HCT116 (cell line): Measurements from ENCODE around the gene P4HA2. TPM values are rescaled to one million over a fixed set of nuclear protein-coding genes. Genes with fewer than 3 reads are reported as not detected.

Experiments
- ATAC-seq: fragments of 200-7000 bp; cut with Tn5 transposase; 2 replicates; pipeline ENCODE4 v1.9.1; 2020; ENCODE audit warnings: mild to moderate bottlenecking, moderate library complexity
- BruUV-seq: library from RNA; stranded (reverse); fragments of 400-500 nt; replicated peaks from 2 replicates; lab custom pipeline; 2021; lab: Mats Ljungman, UMichigan
- CTCF ChIA-PET: fragments of 300-600 bp; sonication (Branson Sonifier 250); formaldehyde crosslinking; loops from one replicate; lab custom pipeline; 2021; ENCODE audit warnings: antibody characterized with exemption; lab: Charles Lee
- POLR2A ChIA-PET: fragments of 300-600, 350-600 bp; sonication (Branson Sonifier 250); formaldehyde crosslinking; loops from one replicate; lab custom pipeline; 2021; ENCODE audit warnings: antibody characterized with exemption; lab: Charles Lee
- RAD21 ChIA-PET, 2 experiments: fragments of 300-600 bp; sonication (Branson Sonifier 250); formaldehyde crosslinking; loops; one replicate each; lab custom pipeline; 2023; ENCODE audit warnings: low total read pairs in 2 of 2; ENCODE audit not compliant: uncharacterized antibody in 2 of 2, unreplicated experiment in 2 of 2, low non-redundant PET in 1 of 2; lab: Charles Lee
- DNase-seq: peaks from one replicate; pipeline ENCODE4 v3.0.0-alpha.2; 2010; ENCODE audit warnings: low read depth, low spot score
- H2AFZ ChIP-seq: fragments of 200-600 bp; shearing (Covaris generic), sonication (generic); 2 replicates; pipeline ENCODE4 v1.6.1; 2017; ENCODE audit warnings: low read depth, mixed run types, mixed read lengths, antibody characterized with exemption, low read length; ENCODE audit not compliant: poor library complexity, severe bottlenecking
- H3K27ac ChIP-seq: 2 replicates; pipeline ENCODE4 v1.5.1; 2012; ENCODE audit warnings: low read depth, low read length
- H3K27me3 ChIP-seq: fragments of 200-600 bp; sonication (generic); 2 replicates; pipeline ENCODE4 v1.6.1; 2016; ENCODE audit warnings: mixed run types, low read length, mixed read lengths; ENCODE audit not compliant: insufficient read depth
- H3K36me3 ChIP-seq, 2 experiments: fragments of 200-500 bp in 1 of 2; fragments of 200-600 bp in 1 of 2; sonication (Bioruptor generic) in 1 of 2; sonication (generic) in 1 of 2; 2 replicates each; pipeline versions ENCODE4 v1.5.1 to v1.6.1; 2014 to 2016; ENCODE audit warnings: low read length in 2 of 2, inconsistent platforms in 1 of 2, mixed read lengths in 1 of 2, mixed run types in 1 of 2; ENCODE audit not compliant: insufficient read depth in 2 of 2, control insufficient read depth in 1 of 2
- H3K4me1 ChIP-seq, 2 experiments: fragments of 200-600 bp in 1 of 2; sonication (generic) in 1 of 2; 2 replicates each; pipeline versions ENCODE4 v1.5.1 to v1.6.1; 2012 to 2017; ENCODE audit warnings: low read length in 2 of 2, inconsistent platforms in 1 of 2, mild to moderate bottlenecking in 1 of 2, mixed read lengths in 1 of 2, mixed run types in 1 of 2, moderate library complexity in 1 of 2; ENCODE audit not compliant: insufficient read depth in 2 of 2, control insufficient read depth in 1 of 2
- H3K4me2 ChIP-seq: fragments of 200-600 bp; sonication (generic); 2 replicates; pipeline ENCODE4 v1.6.1; 2017; ENCODE audit warnings: mixed run types, low read length, mixed read lengths
- H3K4me3 ChIP-seq, 2 experiments: fragments of 200-600 bp in 1 of 2; sonication (generic) in 1 of 2; replicated peaks in 1 of 2; 2 replicates each; pipeline ENCODE4 v1.5.1; 2011 to 2016; ENCODE audit warnings: low read length in 2 of 2, control low read depth in 1 of 2, low read depth in 1 of 2, mild to moderate bottlenecking in 1 of 2, mixed read lengths in 1 of 2, mixed run types in 1 of 2
- H3K79me2 ChIP-seq: fragments of 200-600 bp; sonication (generic); 2 replicates; pipeline ENCODE4 v1.6.1; 2017; ENCODE audit warnings: mild to moderate bottlenecking, mixed run types, low read length, moderate library complexity, mixed read lengths; ENCODE audit not compliant: insufficient read depth
- H3K9ac ChIP-seq: fragments of 200-600 bp; sonication (generic); 2 replicates; pipeline ENCODE4 v1.6.1; 2016; ENCODE audit warnings: low read length, mixed read lengths
- H3K9me2 ChIP-seq: fragments of 200-600 bp; sonication (generic), shearing (Covaris generic); 2 replicates; pipeline ENCODE4 v1.6.1; 2017; ENCODE audit warnings: mixed run types, mild to moderate bottlenecking, moderate library complexity; ENCODE audit not compliant: insufficient read depth
- H3K9me3 ChIP-seq, 2 experiments: fragments of 200-500 bp in 1 of 2; fragments of 200-600 bp in 1 of 2; sonication (Bioruptor generic) in 1 of 2; sonication (generic) in 1 of 2; 2 replicates each; pipeline ENCODE4 v1.6.1; 2014 to 2017; ENCODE audit warnings: low read length in 2 of 2, mixed read lengths in 2 of 2, inconsistent platforms in 1 of 2, low read depth in 1 of 2, mild to moderate bottlenecking in 1 of 2, mixed run types in 1 of 2, moderate library complexity in 1 of 2; ENCODE audit not compliant: control insufficient read depth in 1 of 2, insufficient read depth in 1 of 2
- H4K20me1 ChIP-seq: fragments of 200-600 bp; sonication (generic), shearing (Covaris generic); 2 replicates; pipeline ENCODE4 v1.6.1; 2017; ENCODE audit warnings: mixed run types, mild to moderate bottlenecking, moderate library complexity; ENCODE audit not compliant: insufficient read depth
- RAD21 ChIP-seq: IDR thresholded peaks from 2 replicates; pipeline ENCODE4 v1.6.1; 2012; ENCODE audit warnings: low read depth, mild to moderate bottlenecking
- YY1 ChIP-seq: IDR thresholded peaks from 2 replicates; pipeline ENCODE4 v1.6.1; 2011; ENCODE audit warnings: low read length, low read depth, moderate library complexity, mild to moderate bottlenecking; ENCODE audit not compliant: insufficient replicate concordance; ENCODE audit errors: extremely low read depth
- intact Hi-C: fragments of 100-400 bp; cut with micrococcal nuclease; formaldehyde crosslinking; loops from 2 replicates; pipeline ENCODE4 v1.10.0; 2022
- total RNA-seq: library from RNA; stranded (reverse); gene quantifications from one replicate; pipeline ENCODE4 v1.2.1, GENCODE V29; 2021; ENCODE audit not compliant: unreplicated experiment
- TF ChIP-seq, protein P1 (sequence below): IDR thresholded peaks from 2 replicates; pipeline ENCODE4 v1.6.1; 2011; ENCODE audit warnings: mild to moderate bottlenecking, low read length, moderate library complexity; ENCODE audit not compliant: insufficient replicate concordance; ENCODE audit errors: extremely low read depth
- TF ChIP-seq, protein P2 (sequence below), 3 experiments: fragments of 200-600 bp in 1 of 3; sonication (generic) in 1 of 3; IDR thresholded peaks in 2 of 3; conservative IDR thresholded peaks in 1 of 3; 2 replicates each; pipeline ENCODE4 v1.5.1; 2012 to 2017; ENCODE audit warnings: low read depth in 2 of 3, low read length in 2 of 3, antibody characterized with exemption in 1 of 3, borderline replicate concordance in 1 of 3, control low read depth in 1 of 3, mild to moderate bottlenecking in 1 of 3, mixed read lengths in 1 of 3, mixed run types in 1 of 3, moderate library complexity in 1 of 3; ENCODE audit not compliant: insufficient read depth in 1 of 3
- TF ChIP-seq, protein P3 (sequence below): IDR thresholded peaks from 2 replicates; pipeline ENCODE4 v1.6.1; 2012

Gene P4HA2
- total RNA-seq, 1 experiment from 2014 or later = 29.0 TPM

DNA sequence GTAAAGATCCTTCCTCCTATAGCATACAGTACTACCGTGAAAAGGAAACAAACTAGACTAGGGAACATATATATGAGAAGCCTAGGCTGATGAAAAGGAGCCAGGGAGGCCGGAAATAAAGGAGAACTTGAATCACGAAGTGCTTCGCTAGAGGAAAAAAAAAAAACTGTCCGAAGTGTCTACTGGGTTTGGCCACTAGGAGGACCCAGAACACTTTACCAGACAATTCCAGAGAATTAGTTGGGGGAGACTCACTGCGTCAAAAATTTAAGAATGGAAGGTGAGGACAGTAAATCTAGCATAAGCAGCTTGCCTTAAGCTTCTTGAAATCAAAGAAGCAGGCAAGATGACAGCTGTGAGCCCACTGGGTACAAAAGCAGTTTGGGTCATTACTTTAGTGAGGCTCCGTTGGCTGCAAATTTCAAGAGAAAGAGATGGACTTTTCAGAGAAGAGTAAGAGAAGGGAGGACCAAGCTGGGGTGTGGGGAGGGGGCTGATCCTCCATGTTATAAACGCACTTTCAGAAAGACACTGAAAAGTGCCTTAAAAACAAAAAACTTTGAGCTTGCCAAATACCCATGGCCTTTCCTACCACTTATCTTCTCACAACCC lies 47.4 kb downstream of the P4HA2 start:
- Histone ChIP-seq H3K9ac (no peak overlapping the region), H3K27me3 (no peaks in the 10 kb centered on the region), H3K79me2 (no peaks in the 10 kb centered on the region), H4K20me1 (no peaks in the 10 kb centered on the region), H3K4me3 (no peak overlapping the region), H3K9me3 (no peaks in the 10 kb centered on the region), H3K9me2 (no peaks in the 10 kb centered on the region), H3K36me3 (no peaks in the 10 kb centered on the region), H3K4me2 (peak overlapping the region; percentile 49), H3K4me1 (peaks cover 3 to 19% of the 10 kb centered on the region in 2 experiments; a peak in 3 of 4 replicates), H2AFZ (peak overlapping the region; percentile 80), H3K27ac (no peak overlapping the region)
- DNase-seq (peak; percentile 47), ATAC-seq (peak; percentile 73)
- intact Hi-C loops = loop anchor here (1.0 kb wide), 1 partner anchor 205 kb away; no protein-coding TSS in a partner anchor
- BruUV-seq = no TSS peak
- RAD21 ChIA-PET = no interaction called here
- CTCF ChIA-PET = interaction anchor here (0.9 to 1.9 kb wide), 9 partner anchors 9 to 321 kb away, joined by 3 to 10 read pairs (median 4); partner anchors contain the start of genes SLC22A4 and SLC22A5
- POLR2A ChIA-PET = no interaction called here
- TF ChIP-seq, protein P1, sequence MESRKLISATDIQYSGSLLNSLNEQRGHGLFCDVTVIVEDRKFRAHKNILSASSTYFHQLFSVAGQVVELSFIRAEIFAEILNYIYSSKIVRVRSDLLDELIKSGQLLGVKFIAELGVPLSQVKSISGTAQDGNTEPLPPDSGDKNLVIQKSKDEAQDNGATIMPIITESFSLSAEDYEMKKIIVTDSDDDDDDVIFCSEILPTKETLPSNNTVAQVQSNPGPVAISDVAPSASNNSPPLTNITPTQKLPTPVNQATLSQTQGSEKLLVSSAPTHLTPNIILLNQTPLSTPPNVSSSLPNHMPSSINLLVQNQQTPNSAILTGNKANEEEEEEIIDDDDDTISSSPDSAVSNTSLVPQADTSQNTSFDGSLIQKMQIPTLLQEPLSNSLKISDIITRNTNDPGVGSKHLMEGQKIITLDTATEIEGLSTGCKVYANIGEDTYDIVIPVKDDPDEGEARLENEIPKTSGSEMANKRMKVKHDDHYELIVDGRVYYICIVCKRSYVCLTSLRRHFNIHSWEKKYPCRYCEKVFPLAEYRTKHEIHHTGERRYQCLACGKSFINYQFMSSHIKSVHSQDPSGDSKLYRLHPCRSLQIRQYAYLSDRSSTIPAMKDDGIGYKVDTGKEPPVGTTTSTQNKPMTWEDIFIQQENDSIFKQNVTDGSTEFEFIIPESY = no peak
- TF ChIP-seq YY1 (peak; percentile 7), RAD21 (peak; percentile 83)
- TF ChIP-seq, protein P2, sequence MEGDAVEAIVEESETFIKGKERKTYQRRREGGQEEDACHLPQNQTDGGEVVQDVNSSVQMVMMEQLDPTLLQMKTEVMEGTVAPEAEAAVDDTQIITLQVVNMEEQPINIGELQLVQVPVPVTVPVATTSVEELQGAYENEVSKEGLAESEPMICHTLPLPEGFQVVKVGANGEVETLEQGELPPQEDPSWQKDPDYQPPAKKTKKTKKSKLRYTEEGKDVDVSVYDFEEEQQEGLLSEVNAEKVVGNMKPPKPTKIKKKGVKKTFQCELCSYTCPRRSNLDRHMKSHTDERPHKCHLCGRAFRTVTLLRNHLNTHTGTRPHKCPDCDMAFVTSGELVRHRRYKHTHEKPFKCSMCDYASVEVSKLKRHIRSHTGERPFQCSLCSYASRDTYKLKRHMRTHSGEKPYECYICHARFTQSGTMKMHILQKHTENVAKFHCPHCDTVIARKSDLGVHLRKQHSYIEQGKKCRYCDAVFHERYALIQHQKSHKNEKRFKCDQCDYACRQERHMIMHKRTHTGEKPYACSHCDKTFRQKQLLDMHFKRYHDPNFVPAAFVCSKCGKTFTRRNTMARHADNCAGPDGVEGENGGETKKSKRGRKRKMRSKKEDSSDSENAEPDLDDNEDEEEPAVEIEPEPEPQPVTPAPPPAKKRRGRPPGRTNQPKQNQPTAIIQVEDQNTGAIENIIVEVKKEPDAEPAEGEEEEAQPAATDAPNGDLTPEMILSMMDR (IDR thresholded peaks at IDR 0.05 in 2 of 3, conservative IDR thresholded peaks at IDR 0.05 in 1 of 3; ENCODE audit: borderline replicate concordance in 1 of 3, insufficient read depth in 1 of 3, low read depth in 2 of 3, low read length in 2 of 3) = peak; percentile 72 to 85 (median 75); a peak in 5 of 6 replicates
- TF ChIP-seq, protein P3, sequence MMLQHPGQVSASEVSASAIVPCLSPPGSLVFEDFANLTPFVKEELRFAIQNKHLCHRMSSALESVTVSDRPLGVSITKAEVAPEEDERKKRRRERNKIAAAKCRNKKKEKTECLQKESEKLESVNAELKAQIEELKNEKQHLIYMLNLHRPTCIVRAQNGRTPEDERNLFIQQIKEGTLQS = no peak
